ENCODE results near the gene GLOD5. TPM values are rescaled to one million over a fixed set of nuclear protein-coding genes. Genes with fewer than 3 reads are reported as not detected.

The GLOD5 gene
- total RNA-seq, 4 donors from 2014 or later = not detected

- H3K4me3 ChIP-seq = no peak overlapping the region
- no peaks in the 10 kb centered on the region for H3K9me3 ChIP-seq
- DNase-seq = no peak
- no peaks in the 10 kb centered on the region for H3K27me3 ChIP-seq
- TF ChIP-seq POLR2A (IDR thresholded peaks at IDR 0.05) = no peak
- TF ChIP-seq, protein P1, sequence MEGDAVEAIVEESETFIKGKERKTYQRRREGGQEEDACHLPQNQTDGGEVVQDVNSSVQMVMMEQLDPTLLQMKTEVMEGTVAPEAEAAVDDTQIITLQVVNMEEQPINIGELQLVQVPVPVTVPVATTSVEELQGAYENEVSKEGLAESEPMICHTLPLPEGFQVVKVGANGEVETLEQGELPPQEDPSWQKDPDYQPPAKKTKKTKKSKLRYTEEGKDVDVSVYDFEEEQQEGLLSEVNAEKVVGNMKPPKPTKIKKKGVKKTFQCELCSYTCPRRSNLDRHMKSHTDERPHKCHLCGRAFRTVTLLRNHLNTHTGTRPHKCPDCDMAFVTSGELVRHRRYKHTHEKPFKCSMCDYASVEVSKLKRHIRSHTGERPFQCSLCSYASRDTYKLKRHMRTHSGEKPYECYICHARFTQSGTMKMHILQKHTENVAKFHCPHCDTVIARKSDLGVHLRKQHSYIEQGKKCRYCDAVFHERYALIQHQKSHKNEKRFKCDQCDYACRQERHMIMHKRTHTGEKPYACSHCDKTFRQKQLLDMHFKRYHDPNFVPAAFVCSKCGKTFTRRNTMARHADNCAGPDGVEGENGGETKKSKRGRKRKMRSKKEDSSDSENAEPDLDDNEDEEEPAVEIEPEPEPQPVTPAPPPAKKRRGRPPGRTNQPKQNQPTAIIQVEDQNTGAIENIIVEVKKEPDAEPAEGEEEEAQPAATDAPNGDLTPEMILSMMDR (IDR thresholded peaks at IDR 0.05 in 4 of 5, conservative IDR thresholded peaks at IDR 0.05 in 1 of 5) = no peak
- H3K36me3 ChIP-seq = no peaks in the 10 kb centered on the region
- no peak for ATAC-seq
- H3K27ac ChIP-seq = no peak overlapping the region
- intact Hi-C loops (cut with DNase I; ENCODE audit: low total_unique reads) = no loop called here
- no peaks in the 10 kb centered on the region for H3K4me1 ChIP-seq
- in situ Hi-C loops (cut with MboI; ENCODE audit: low sequenced_read_pairs in 4 of 4) = no loop called here
Observed at GRCh38 chrX:48776818-48777439, 15.4 kb downstream of the GLOD5 start.

- no peak overlapping the region for H3K4me3 ChIP-seq
- no peaks in the 10 kb centered on the region for H3K4me1 ChIP-seq
- DNase-seq = no peak
- H3K27ac ChIP-seq = no peak overlapping the region
- no peaks in the 10 kb centered on the region for H3K36me3 ChIP-seq
- TF ChIP-seq POLR2A (IDR thresholded peaks at IDR 0.05) = no peak
- TF ChIP-seq, protein P1 (IDR thresholded peaks at IDR 0.05 in 4 of 5, conservative IDR thresholded peaks at IDR 0.05 in 1 of 5) = no peak
- no peak for ATAC-seq
- no peaks in the 10 kb centered on the region for H3K9me3 ChIP-seq
- intact Hi-C loops (cut with DNase I; ENCODE audit: low total_unique reads) (no loop called here), in situ Hi-C loops (cut with MboI; ENCODE audit: low sequenced_read_pairs in 4 of 4) (no loop called here)
- no peaks in the 10 kb centered on the region for H3K27me3 ChIP-seq
Observed at GRCh38 chrX:48779399-48779798, 17.9 kb downstream of the GLOD5 start.

DNA sequence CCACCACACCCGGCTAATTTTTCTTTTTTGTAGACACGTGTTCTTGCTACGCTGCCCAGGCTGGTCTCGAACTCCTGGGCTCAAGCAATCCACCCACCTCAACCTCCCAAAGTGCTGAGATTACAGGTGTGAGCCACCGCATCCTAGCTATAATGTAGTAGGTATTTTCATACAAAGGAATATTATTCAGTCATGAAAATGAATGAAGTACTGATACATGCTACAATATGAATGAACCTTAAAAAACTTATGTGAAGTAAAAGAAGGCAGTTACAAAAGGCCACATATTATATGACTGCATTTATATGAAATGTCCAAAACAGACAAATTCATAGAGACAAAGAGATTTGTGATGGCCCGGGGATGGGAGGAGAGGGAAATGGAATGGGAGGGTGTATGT, 20.2 kb downstream of the GLOD5 start:
- in situ Hi-C loops (cut with MboI; ENCODE audit: low sequenced_read_pairs in 4 of 4) = no loop called here
- no peaks in the 10 kb centered on the region for H3K27me3 ChIP-seq
- no peak for ATAC-seq

DNA sequence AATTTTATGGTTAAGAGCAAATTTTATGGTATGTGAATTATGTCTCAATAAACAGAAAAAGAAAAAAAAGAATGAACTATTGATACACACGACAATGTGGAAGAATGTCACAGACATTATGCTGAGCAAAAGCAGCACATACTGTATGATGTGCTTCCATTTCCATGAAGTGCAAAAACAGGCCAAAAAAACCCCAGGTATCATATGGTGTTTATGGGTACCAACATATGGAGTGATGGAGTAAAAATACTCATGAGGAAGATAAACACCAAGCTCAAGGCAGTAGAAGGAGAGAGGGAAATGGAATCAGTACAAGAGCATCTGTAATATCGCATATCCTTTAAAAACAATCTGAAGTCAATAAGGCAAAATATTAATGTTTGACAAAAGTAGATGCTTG, 20.7 kb downstream of the GLOD5 start:
- H3K4me3 ChIP-seq = no peak overlapping the region
- ATAC-seq (no peak), DNase-seq (no peak)
- H3K36me3 ChIP-seq = no peaks in the 10 kb centered on the region
- in situ Hi-C loops (cut with MboI; ENCODE audit: low sequenced_read_pairs in 4 of 4) (no loop called here), intact Hi-C loops (cut with DNase I; ENCODE audit: low total_unique reads) (no loop called here)
- TF ChIP-seq, protein P1 (IDR thresholded peaks at IDR 0.05 in 4 of 5, conservative IDR thresholded peaks at IDR 0.05 in 1 of 5) = no peak
- TF ChIP-seq POLR2A (IDR thresholded peaks at IDR 0.05) = no peak
- no peaks in the 10 kb centered on the region for H3K4me1 ChIP-seq
- no peaks in the 10 kb centered on the region for H3K9me3 ChIP-seq
- no peak overlapping the region for H3K27ac ChIP-seq
- H3K27me3 ChIP-seq = no peaks in the 10 kb centered on the region

More for the DNA sequence above, 20.2 kb downstream of the GLOD5 start:
- intact Hi-C loops (cut with DNase I; ENCODE audit: low total_unique reads) = no loop called here
- no peaks in the 10 kb centered on the region for H3K9me3 ChIP-seq
- DNase-seq = no peak
- no peaks in the 10 kb centered on the region for H3K36me3 ChIP-seq
- H3K4me1 ChIP-seq = no peaks in the 10 kb centered on the region
- TF ChIP-seq POLR2A (IDR thresholded peaks at IDR 0.05) = no peak
- TF ChIP-seq, protein P1 (IDR thresholded peaks at IDR 0.05 in 4 of 5, conservative IDR thresholded peaks at IDR 0.05 in 1 of 5) = no peak
- H3K4me3 ChIP-seq = no peak overlapping the region
- H3K27ac ChIP-seq = no peak overlapping the region

DNA sequence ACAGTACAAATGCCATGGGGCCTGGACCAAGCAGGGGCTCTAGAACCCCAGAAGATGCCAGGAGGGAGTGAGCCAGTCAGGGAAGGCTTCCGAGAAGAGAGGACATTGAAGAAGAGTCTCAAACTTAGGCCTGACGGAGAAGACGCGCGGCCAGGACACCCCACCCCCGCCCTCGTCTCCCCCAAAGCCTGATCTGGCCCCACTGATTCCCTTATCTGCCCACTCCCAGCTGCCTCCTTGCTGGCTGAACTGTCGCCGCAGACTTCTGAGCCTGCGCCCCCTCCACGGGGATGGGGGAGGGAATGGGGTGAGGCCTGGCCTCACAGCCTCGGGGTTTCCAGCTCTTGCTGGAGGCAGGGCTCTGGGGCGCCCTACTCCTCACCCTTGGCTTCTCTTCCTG, 21.2 kb downstream of the GLOD5 start:
- TF ChIP-seq, protein P1 (IDR thresholded peaks at IDR 0.05 in 4 of 5, conservative IDR thresholded peaks at IDR 0.05 in 1 of 5) = no peak
- TF ChIP-seq POLR2A (IDR thresholded peaks at IDR 0.05) = no peak

More for the DNA sequence above, 21.2 kb downstream of the GLOD5 start:
- H3K27ac ChIP-seq = no peak overlapping the region
- intact Hi-C loops (cut with DNase I; ENCODE audit: low total_unique reads) (no loop called here), in situ Hi-C loops (cut with MboI; ENCODE audit: low sequenced_read_pairs in 4 of 4) (no loop called here)
- ATAC-seq = no peak
- H3K4me1 ChIP-seq = no peaks in the 10 kb centered on the region
- H3K4me3 ChIP-seq = no peak overlapping the region
- DNase-seq = no peak
- no peaks in the 10 kb centered on the region for H3K27me3 ChIP-seq
- H3K36me3 ChIP-seq = no peaks in the 10 kb centered on the region
- no peaks in the 10 kb centered on the region for H3K9me3 ChIP-seq
